GM18498 (cell line): ENCODE measurements around the gene HOXA7.

Experiments used
- ATAC-seq: cut with Tn5 transposase; IDR thresholded peaks from one replicate; pipeline ENCODE4 v1.9.1; 2021; ENCODE audit warnings: mild to moderate bottlenecking, moderate library complexity; ENCODE audit not compliant: unreplicated experiment

The HOXA7 gene

DNA sequence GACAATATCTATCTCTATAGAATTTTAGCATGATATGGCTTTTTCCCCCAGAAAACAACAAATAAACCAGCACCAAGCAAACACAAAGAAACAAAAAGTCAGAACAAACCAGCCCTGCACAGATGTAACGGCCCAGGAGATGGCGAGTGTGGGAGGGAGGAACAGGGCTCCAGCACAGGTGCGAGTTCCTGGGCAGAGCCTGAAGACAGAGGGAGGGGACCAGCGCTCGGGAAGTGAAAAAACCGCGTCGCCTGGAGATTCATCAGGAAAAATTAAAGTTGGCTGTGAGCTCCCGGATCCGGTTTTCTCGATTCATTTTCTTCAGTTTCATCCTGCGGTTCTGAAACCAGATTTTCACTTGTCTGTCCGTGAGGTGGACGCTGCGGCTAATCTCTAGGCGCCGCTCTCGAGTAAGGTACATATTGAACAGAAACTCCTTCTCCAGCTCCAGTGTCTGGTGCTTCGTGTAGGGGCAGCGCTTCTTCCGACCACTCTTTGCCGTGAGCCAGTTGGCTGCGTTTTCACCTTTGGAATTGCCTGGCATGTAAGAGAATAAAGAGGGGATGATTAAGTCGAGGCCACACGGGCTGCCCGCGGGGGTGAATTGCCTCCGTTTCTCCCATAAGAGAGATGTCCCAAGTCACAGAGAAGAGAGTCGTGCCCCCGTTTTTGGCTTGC is 15.3 kb upstream of the HOXA7 start:
- no peak for ATAC-seq

- ATAC-seq = no peak
Measured at GRCh38 chr7:27171325-27171636, 14.8 kb upstream of the HOXA7 start.

GRCh38 chr7:27170426-27171324 is 14.2 kb upstream of the HOXA7 start:
- no peak for ATAC-seq

- ATAC-seq = no peak
Measured at GRCh38 chr7:27169658-27170425, 13.4 kb upstream of the HOXA7 start.

- ATAC-seq = no peak
Measured at GRCh38 chr7:27168265-27168947, 11.9 kb upstream of the HOXA7 start.

- ATAC-seq = no peak
Measured at GRCh38 chr7:27167916-27168264, 11.4 kb upstream of the HOXA7 start.

GRCh38 chr7:27166531-27167505 is 10.3 kb upstream of the HOXA7 start:
- no peak for ATAC-seq

GRCh38 chr7:27165996-27166530 is 9.6 kb upstream of the HOXA7 start:
- no peak for ATAC-seq

GRCh38 chr7:27165089-27165995 is 8.9 kb upstream of the HOXA7 start, which contains the start of gene HOXA9:
TSS of gene HOXA9 (minus strand) at chr7:27165537. CDS start at chr7:27165457, 80 bp downstream.
- no peak for ATAC-seq

GRCh38 chr7:27164367-27165088 is 8.1 kb upstream of the HOXA7 start:
- no peak for ATAC-seq

GRCh38 chr7:27164045-27164366 is 7.5 kb upstream of the HOXA7 start:
- no peak for ATAC-seq

DNA sequence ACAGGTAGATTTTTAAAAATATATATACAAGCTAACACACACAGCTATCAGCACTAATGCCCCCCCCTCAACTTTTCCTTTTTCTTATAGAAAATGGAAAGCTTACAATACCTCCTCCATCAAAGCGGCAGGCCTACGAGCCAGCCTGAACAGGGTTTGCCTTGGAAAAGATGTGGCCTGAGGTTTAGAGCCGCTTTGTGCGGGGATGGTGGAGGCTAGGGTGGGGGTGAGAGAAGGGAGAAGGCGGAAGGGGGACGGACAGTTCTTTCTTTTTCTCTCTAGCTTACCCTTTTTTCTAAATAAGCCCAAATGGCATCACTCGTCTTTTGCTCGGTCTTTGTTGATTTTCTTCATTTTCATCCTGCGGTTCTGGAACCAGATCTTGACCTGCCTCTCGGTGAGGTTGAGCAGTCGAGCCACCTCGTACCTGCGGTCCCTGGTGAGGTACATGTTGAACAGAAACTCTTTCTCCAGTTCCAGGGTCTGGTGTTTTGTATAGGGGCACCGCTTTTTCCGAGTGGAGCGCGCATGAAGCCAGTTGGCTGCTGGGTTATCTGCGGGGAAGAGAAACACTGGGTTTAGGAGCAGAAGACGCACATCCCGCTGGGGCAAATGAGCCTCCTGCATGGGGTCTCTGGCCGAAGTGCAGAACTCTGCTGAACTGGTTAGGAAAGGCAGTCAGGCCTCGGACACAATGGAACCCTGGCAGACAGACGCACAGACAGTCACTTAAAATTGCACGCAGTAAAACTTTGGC is 7.0 kb upstream of the HOXA7 start:
- ATAC-seq = no peak

GRCh38 chr7:27162561-27163287 is 6.2 kb upstream of the HOXA7 start:
- no peak for ATAC-seq

GRCh38 chr7:27161721-27162560 is 5.5 kb upstream of the HOXA7 start:
- ATAC-seq = no peak

DNA sequence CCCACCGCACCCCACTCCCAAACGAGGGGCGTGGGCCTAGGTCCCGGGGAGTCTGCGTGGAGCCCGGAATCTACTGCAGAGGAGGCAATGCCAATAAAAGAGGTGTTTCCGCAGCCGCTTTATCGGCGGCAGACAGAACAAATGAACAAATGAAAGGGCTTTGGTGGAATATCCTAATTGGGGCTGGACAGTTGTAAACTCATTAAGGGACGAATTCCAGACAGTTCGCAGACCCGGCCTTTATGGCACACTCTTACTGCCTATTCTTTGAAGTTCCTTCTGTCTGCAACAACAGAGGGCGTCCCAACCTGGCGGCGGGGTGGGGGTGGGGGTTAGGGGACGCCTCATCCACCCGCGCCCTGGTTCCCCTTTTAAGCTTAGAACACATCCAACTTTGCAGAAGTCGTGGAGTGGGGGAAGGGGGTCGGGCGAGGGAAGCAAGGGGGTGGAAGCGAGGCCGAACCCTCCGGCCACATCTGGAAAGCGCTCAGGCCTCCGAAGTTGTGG is 4.8 kb upstream of the HOXA7 start:
- ATAC-seq = no peak
